ENCODE measurements around the gene ADM2.
A peak's percentile ranks its signal among the peaks of the same experiment; 100 is the strongest.

Gene ADM2

DNA sequence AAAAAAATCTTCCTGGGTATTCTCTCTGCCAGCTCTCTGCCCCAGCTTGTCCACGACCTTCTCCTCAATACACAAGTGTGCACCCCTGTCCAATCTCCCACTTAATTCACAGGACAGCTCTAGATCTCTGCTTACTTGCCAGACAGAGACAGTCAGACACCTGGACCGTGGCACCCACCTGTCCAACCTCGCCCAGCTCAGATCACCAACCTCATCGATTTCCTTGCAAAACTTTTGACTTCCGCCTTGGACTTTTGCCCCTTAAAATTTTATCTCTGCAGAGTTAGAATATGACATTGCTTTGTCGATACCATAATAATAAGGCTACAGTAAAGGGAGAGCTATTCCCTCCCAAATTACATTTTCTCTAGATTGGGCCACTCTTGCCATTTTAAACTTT is 15.8 kb downstream of the ADM2 start:
- no peak overlapping the region for H3K27ac Mint-ChIP-seq
- TF ChIP-seq, protein P1, sequence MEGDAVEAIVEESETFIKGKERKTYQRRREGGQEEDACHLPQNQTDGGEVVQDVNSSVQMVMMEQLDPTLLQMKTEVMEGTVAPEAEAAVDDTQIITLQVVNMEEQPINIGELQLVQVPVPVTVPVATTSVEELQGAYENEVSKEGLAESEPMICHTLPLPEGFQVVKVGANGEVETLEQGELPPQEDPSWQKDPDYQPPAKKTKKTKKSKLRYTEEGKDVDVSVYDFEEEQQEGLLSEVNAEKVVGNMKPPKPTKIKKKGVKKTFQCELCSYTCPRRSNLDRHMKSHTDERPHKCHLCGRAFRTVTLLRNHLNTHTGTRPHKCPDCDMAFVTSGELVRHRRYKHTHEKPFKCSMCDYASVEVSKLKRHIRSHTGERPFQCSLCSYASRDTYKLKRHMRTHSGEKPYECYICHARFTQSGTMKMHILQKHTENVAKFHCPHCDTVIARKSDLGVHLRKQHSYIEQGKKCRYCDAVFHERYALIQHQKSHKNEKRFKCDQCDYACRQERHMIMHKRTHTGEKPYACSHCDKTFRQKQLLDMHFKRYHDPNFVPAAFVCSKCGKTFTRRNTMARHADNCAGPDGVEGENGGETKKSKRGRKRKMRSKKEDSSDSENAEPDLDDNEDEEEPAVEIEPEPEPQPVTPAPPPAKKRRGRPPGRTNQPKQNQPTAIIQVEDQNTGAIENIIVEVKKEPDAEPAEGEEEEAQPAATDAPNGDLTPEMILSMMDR (IDR thresholded peaks at IDR 0.05; ENCODE audit: unreplicated experiment in 3 of 3) = no peak
- H3K4me3 Mint-ChIP-seq = no peak overlapping the region
- H3K4me1 Mint-ChIP-seq = no peaks in the 10 kb centered on the region
- H3K36me3 Mint-ChIP-seq (ENCODE audit: low read depth) = no peaks in the 10 kb centered on the region
- H3K9me3 Mint-ChIP-seq = no peaks in the 10 kb centered on the region
- H3K27me3 Mint-ChIP-seq (ENCODE audit: low read depth) = peaks cover 9% of the 10 kb centered on the region

DNA sequence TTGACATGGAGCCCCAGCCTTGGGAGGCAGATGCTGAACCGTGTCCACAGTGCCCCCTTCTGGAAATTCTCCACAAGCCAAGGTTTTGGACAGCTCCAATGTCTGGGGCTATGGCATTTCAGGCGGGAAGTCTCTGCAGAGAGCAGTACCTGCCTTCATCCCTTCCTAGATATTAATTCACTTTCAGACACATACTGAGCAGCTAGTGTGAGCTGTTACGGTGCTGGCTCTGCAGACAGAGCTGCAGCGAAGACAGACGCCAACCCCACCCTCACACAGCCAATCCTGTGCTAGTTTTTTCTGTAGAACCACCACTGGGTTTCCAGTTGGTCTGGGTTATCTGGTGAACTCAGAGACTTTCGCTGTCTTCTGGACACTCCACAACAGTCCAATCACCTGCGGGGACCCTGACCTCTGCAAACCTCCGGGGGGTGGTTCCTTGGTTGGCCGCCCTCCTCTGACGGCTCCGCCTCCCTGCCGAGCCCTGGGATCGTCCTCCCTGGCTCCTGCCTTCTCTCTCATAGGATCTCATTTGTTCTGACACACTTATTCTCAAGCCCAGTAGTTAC is 17.1 kb downstream of the ADM2 start:
- Mint-ChIP-seq H3K9me3 (no peaks in the 10 kb centered on the region), H3K4me3 (peak overlapping the region in 1 of 3 experiments; percentile 16), H3K36me3 (ENCODE audit: low read depth) (no peaks in the 10 kb centered on the region), H3K27me3 (ENCODE audit: low read depth) (peaks cover 9% of the 10 kb centered on the region), H3K4me1 (no peaks in the 10 kb centered on the region), H3K27ac (peak overlapping the region in 1 of 3 experiments; percentile 19)
- TF ChIP-seq, protein P1 (IDR thresholded peaks at IDR 0.05; ENCODE audit: unreplicated experiment in 3 of 3) = peak; percentile 45 to 65 (median 53)

DNA sequence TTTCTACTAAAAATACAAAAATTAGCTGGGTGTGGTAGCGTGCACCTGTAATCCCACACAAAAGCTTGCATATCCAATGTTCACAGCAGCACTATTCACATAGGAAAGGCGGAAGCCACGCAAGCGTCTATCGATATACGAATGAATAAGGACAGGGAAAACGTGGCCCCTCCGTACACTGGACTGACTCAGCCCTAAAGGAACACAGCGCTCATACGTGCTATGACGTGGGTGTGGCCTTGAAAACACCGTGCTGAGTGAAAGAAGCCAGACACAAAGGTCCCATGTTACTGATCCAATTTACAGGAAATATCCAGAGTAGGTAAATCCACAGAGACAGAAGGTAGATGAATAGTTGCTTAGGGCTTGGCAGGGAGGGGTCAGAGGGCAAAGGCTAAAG is 19.1 kb downstream of the ADM2 start:
- Mint-ChIP-seq H3K4me3 (peak overlapping the region in 1 of 3 experiments; percentile 65), H3K36me3 (ENCODE audit: low read depth) (no peaks in the 10 kb centered on the region), H3K27me3 (ENCODE audit: low read depth) (peaks cover 6% of the 10 kb centered on the region), H3K4me1 (no peaks in the 10 kb centered on the region), H3K9me3 (no peaks in the 10 kb centered on the region), H3K27ac (no peak overlapping the region)
- TF ChIP-seq, protein P1 (IDR thresholded peaks at IDR 0.05; ENCODE audit: unreplicated experiment in 3 of 3) = no peak

DNA sequence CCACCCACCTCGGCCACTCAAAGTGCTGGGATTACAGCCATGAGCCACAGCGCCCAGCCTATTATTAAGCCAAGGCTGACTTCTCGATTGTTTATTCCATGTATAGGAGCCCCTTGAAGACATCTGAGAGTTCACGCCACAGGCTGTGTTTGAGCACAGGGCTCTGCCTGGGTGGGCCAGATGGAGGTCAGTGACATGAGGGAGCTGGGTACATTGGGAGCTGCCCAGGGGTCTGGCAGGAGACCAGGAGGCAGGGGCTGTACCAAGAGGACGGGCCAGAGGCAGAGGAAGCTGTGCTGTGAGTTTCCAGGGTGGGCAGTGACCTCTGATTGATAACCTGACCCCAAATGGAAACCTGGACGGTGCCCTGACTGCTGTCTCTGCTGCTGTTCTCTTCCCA is 20.8 kb downstream of the ADM2 start:
- peak overlapping the region in 2 of 3 experiments; percentile 38 to 66 for H3K4me3 Mint-ChIP-seq
- H3K36me3 Mint-ChIP-seq (ENCODE audit: low read depth) = no peaks in the 10 kb centered on the region
- H3K27ac Mint-ChIP-seq = no peak overlapping the region
- TF ChIP-seq, protein P1 (IDR thresholded peaks at IDR 0.05; ENCODE audit: unreplicated experiment in 3 of 3) = no peak
- H3K9me3 Mint-ChIP-seq = no peaks in the 10 kb centered on the region
- no peaks in the 10 kb centered on the region for H3K4me1 Mint-ChIP-seq
- peaks cover 6% of the 10 kb centered on the region for H3K27me3 Mint-ChIP-seq (ENCODE audit: low read depth)

DNA sequence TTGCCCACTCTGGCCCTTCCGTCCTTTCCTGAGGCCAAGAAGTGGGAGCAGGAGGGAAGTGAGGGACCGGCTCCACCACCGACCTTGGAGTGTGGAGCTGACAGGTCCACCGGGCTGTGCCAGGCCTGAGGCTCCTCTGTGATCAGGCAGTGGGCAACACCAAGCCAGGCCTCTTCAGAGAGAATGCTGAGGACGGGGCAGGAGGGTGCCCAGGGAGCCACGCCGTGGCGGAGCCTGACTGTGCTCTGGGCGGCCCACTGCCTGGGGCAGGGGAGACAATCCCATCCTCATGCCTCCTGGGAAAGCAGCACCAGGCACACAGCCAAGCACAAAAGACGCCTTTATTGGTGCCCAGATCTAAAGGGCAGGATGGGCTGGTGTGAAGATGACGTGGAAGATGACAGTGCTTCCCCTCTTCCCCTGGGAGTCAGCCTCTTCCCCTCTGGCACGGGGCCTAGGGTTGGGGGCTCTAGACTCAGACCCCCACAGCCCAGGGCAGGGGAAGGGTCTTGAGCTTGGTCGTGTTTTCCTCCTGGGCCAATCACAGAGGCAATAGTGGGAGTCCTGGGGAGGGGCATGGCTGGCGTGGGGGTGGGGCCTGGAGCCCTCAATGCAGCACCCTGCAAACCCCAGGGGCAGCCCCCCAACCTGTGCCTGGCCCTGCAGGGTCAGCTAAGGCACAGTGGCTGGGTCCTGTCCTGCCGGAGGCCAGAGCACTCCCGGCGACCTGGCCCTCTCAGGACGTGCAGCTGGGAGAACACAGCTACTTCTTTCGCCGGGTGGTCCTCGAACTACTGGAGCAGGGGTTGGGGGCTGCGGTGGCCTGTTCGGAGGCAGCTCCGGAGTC is 21.5 kb downstream of the ADM2 start:
- TF ChIP-seq, protein P1 (IDR thresholded peaks at IDR 0.05; ENCODE audit: unreplicated experiment in 3 of 3) = no peak
- Mint-ChIP-seq H3K36me3 (ENCODE audit: low read depth) (no peaks in the 10 kb centered on the region), H3K27ac (no peak overlapping the region), H3K4me3 (no peak overlapping the region), H3K27me3 (ENCODE audit: low read depth) (peaks cover 5% of the 10 kb centered on the region), H3K4me1 (no peaks in the 10 kb centered on the region), H3K9me3 (no peaks in the 10 kb centered on the region)

Measured in nephron (organoid).